Adrenal gland (tissue), 5 donors: ENCODE results near the gene BUB1B.

Experiments used
- POLR2A ChIP-seq, 2 donors: fragments of 450-650 bp; IDR thresholded peaks; one replicate each; pipeline ENCODE4 v1.6.1; 2017; ENCODE audit warnings: antibody characterized with exemption in 2 of 2, mild to moderate bottlenecking in 2 of 2, moderate library complexity in 1 of 2
- TF ChIP-seq, protein P1 (sequence below), 6 experiments: fragments of 450-650 bp in 4 of 6; fragments of 200-600 bp in 2 of 6; sonication (generic) in 1 of 6; IDR thresholded peaks; 1 replicate in 5 of 6; 2 replicates in 1 of 6; pipeline versions ENCODE4 v1.5.1 to v1.8.0; 2016 to 2021; ENCODE audit warnings: antibody characterized with exemption in 6 of 6, mild to moderate bottlenecking in 2 of 6, moderate library complexity in 1 of 6
- donor health status: DM: no; HTN: no; CAD: no.

DNA sequence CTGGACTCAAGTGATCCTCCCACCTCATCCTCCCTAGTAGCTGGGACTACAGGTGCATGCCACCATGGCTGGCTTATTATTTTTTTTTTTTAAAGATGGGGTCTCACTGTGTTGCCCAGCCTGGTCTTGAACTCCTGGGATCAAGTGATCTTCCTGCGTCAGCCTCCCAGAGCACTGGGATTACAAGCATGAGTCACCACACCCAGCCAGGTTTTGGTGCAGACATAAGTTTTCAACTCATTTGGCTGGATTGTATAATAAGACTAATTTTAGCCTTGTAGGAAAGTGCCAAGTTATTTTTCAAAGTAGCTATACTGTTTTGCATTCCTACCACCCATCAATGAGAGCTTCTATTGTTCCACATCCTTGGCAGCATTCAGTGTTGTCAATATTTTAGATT, 32.1 kb downstream of the BUB1B start:
- TF ChIP-seq, protein P1, sequence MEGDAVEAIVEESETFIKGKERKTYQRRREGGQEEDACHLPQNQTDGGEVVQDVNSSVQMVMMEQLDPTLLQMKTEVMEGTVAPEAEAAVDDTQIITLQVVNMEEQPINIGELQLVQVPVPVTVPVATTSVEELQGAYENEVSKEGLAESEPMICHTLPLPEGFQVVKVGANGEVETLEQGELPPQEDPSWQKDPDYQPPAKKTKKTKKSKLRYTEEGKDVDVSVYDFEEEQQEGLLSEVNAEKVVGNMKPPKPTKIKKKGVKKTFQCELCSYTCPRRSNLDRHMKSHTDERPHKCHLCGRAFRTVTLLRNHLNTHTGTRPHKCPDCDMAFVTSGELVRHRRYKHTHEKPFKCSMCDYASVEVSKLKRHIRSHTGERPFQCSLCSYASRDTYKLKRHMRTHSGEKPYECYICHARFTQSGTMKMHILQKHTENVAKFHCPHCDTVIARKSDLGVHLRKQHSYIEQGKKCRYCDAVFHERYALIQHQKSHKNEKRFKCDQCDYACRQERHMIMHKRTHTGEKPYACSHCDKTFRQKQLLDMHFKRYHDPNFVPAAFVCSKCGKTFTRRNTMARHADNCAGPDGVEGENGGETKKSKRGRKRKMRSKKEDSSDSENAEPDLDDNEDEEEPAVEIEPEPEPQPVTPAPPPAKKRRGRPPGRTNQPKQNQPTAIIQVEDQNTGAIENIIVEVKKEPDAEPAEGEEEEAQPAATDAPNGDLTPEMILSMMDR (IDR thresholded peaks at IDR 0.05), result no peak
- no peak for TF ChIP-seq POLR2A (IDR thresholded peaks at IDR 0.05)
